Measurements from ENCODE around the gene UBE2H.
"Not testable (repeated sequence)": the region's sequence is repeated elsewhere in the genome, so short reads cannot be mapped to it uniquely, and the experiment has no call there.

Gene UBE2H

DNA sequence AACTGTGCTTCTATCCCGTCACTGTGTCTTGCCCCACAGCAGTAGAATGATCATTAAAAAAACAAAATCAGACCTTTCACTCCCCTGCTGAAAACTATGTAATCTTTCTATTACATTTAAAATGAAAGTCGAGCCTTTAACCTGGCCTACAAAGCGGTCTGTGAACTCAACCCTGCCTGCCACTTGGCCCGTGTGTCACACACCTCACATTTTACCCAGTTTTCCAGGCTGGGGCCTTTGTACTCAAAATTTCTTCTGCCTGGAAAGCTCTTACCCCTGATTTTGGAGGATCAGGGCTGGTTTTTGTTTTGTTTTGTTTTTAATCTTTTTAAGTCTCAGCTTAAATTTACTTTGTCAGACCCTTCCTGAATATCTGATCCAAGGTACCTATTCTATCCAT lies 82.1 kb downstream of the UBE2H start:
- DNase-seq = no peak

DNA sequence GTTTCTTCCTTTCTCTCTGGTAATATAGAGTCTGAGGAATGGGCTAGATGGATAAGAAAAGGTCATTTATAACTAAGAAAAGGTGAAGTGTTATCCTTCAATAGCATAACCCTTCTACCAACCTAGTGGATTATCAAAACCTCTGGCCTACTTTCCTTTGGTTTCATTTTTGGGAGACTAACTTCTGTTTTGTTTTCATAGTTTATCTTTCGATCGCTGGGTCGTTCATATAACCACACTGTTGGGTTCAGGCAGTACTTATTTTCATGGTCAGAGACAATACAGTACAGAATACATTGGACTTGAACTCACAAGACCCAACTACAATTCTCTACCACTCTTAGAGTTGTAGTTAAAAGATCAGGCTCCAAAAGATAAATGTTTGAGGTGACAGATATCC lies 86.5 kb downstream of the UBE2H start:
- no peak for DNase-seq

DNA sequence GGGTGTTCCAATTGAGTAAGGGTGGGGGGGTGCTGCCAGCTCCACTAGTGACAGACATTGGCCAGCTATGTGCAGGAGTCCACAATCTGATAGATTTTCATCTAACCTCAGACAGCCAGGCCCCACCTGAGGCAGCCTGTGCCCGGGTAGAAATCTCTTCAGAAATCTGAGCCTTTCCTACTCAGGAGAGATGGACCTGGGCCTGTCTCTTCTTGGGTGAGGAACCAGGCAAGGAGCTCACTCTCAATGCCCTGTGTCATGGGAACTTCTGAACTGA lies 86.9 kb downstream of the UBE2H start:
- no peak for DNase-seq

DNA sequence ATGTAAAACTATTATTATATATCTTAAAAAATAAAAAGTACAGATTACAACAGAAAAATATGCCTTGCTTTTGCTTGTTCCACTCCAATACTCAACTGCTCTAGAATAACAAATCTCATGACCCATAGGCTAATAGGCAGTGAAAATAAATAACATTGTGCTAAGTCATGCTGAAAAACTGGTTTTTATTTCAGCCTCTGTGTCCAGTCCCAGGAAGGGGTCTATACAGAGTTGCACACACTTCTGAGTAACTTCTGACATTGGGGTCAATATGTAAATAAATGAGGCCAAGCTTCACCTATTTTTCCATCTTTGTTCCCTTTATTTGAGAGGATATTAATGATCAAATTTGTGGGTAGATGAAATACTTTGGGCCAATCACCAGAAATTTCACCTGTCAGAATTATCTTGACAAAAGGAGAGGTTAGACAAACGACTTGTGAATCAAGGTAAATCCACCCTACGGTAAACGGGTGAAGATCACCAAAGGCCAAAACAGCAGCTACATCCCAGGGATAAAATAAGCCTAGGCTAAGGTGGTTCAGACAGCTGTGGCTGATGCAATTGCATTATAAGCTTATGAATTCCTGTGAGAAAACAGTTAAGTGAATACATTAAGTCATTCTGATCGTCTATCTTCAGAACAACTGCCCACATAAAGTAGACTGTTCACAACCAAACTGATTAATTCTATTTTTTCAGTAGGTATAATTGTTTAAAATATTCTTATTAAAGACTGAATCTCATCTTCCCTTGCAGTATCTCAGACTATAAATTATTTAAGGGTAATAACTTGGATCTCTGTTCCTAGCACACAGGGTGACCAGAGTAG lies 87.5 kb downstream of the UBE2H start:
- no peak for DNase-seq

DNA sequence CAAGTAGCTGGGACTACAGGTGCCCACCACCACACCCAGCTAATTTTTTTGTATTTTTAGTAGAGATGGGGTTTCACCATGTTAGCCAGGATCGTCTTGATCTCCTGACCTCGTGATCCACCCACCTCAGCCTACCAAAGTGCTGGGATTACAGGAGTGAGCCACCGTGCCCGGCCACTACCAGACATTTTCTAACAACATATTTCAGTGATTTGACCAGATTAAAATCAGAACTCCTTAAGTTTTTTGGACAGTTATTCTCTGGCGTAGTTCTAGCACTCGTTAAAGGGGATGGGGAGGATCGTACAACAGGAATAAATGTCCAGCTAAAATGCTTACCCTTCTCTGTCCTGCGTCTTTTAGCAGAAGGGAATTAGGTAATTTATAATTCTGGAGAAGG lies 88.1 kb downstream of the UBE2H start:
- not testable (repeated sequence) for DNase-seq

DNA sequence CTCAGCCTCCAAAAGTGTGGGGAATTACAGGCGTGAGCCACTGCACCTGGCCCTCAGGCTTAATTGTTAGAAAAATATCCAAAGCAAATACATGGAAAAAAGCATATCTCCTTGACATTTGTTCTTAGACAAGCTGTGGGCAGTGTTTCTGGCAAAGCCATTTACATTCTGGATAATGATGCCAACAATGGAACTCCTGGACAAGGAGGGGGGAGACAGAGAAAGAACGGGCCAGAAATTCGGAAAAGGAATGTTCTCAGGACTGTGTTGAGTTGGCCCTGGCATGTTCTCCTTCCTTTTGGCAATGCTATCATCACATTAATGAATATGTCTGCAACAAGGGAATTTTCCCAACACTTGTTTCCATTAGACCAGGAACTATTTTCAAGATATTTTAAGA lies 88.7 kb downstream of the UBE2H start:
- no peak for DNase-seq

DNA sequence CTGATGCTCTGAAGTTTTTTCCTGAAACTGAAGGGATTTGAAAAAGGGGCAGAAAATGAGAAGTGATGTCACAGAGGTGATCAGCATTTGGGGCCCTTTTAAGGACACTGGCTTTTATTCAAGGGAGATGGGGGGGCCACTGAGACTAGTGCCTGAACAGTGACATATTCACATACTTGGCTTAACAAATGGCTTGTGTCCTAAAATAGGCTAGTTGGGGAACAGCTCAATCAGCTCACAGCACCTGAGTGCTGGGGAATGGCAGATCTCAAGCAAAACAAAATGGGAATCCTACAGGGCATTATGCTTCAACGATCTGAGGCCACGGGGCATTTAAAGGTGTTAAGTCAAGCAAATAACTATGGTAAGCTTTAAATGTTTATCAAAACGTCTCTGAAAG lies 90.1 kb downstream of the UBE2H start:
- DNase-seq = no peak

DNA sequence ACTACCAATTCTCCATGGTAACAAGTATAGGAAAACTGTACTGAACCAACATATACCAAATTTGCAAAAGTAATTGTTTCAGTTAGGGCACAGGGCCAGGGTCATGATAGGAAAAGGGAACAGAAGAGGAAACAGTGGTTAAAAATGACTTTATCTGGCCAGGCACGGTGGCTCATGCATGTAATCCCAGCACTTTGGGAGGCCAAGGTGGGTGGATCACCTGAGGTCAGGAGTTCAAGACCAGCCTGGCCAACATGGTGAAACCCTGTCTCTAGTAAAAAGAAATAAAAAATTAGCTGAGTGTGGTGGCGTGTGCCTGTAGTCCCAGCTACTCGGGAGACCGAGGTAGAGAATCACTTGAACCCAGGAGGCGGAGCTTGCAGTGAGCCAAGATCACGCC lies 92.0 kb downstream of the UBE2H start:
- DNase-seq = not testable (repeated sequence)

DNA sequence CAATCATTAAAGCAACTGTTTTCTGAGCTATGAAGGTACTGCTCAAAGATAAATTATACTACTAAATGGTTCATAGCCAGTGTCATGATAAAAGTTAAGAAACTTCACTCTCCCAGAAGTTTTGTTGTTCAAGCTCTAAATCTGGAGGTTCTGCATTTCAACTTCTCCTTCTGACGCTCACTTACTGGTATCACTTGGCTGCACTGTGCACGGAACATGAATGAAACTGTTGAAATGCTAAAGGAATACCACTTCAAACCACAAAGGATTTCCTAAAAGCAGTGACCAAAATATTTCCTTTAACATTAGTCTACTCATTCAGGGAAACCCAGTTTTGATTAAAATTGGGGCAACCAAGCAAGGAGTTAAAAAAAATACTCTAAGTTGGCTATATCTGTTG lies 93.6 kb downstream of the UBE2H start:
- no peak for DNase-seq

DNA sequence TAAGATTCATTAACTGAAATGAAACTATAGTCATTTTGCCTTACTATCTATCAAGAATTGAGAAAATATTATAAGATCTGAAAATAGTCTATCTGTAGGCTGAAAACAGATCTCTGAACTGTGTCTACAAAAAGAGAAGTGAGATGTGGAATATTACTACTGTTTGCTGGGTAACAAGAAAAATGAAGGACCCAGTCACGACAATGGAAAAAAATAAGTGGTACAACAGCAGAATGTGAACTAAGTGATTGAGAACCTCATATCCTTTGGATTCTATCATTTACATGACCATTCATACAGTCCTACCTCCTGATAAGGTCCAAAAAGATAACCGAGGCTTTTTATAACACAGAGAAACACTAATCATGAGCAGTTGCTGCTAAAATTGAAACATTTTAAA lies 94.3 kb downstream of the UBE2H start:
- no peak for DNase-seq

DNA sequence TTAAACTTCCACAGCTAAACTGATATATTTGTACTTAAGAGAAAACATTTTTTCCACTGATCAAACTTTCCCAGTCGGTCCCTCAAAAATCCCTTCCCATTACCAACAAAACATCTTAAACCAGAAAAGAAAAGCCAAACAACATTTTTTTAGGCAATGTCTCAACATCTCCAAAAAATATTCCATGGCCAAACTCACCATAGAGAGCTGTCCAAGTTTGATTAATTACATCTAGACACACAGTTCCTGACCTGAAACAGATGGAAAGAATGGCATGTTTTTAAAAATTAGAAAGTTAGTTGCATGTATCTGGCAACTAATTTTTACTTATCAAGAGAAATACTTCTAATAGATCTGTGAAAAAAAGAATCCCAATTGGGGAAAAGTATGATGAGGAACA lies 95.4 kb downstream of the UBE2H start:
- DNase-seq = no peak

DNA sequence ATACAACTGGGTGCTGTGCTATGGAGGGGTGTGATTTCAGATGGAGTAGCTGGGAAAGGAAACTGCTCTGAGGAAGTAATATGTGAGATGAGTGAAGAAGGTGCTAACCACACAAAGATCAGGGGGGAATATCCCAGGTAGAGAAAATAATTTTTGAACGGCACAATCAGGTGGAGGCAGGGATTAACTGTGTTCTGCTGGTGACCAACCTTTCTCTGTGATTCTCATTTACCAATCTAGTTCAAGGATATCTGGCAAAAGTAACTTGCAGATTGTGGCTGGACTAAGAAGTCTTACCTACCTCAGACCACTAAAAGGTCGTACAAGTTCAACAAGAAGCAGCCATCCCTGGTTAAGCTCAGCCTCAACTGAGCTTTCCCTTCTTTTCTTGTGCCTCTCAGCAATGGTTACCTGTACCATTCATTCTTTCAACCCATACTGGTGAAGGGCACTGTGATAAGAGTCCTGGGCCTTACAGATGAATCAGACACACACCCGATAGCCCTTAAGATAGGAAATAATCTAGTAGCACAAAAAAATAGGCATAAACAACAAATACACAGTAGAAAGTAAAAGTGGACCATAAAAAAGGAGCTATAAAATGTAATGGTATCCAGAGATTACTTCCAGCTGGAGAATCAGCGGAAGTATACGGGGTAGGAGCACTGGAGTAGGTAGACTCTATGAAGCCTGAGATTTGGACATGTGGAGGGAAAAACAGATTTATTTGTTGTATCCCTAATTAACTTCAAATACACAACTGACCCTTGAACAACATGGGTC lies 96.6 kb downstream of the UBE2H start:
- no peak for DNase-seq

DNA sequence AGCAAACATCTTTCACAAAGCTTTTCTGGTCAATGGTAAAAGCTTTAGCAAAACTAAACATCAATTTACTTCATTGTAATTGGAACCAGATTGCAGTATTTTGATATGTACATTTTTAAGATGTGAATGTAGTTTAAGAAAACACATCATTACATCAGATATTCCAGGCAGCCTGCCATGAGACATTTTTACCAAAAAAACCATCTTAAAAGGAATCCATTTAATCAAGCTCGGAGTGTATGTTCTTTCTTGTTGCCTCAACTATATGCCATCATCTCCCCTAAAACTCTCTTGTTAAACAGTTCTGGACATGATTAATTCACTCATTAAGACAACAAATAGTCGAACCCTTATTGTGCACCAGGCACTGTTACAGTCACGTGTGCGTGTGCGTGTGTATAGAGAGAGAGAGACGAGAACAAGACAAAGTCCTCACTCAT lies 97.5 kb downstream of the UBE2H start:
- no peak for DNase-seq

DNA sequence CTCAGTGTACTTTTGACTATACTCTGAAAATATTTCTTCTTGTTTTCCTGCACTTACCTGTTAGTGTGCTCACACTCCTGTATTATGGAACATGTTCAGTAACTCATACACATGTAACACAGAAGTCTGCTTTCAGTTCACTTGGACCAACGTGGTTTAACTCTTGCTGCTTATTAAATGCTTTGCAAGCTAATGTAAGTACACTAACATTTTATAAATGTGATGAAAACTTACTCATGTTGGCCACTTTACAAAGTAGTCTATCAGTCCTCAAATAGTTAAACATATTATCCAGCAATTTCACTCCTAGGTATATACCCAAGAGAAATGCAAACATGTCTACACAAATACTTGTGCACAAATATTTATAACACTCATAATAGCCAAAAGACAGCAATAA lies 98.4 kb downstream of the UBE2H start:
- DNase-seq = no peak

DNA sequence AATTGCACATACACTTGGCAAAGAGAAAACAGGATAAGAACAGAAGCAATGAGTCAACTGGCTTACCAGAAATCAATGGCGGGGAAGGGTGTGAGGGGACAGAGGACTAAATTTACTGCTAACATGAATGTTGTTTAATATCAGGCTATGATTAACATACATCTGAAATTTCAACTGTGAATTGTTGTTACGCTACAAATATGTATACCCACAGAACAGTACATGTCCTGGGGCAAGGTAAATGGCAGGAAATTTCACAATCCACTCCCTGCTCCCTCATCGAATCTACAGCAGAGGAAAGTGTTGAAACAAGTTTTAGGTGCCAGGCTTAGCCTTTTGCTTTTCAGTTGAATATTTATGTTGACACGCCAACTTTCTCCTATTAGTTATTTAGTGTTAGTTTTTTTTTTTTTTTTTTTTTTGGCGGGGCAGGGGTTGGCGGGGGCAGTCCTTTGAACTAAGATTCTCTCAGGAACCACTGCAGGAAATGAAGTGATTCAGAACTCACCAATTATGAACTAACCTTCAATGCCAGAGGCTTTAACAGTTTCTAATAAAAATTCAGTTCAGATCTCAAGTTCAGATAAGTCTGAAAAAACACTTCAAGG lies 99.0 kb downstream of the UBE2H start:
- no peak for DNase-seq

DNA sequence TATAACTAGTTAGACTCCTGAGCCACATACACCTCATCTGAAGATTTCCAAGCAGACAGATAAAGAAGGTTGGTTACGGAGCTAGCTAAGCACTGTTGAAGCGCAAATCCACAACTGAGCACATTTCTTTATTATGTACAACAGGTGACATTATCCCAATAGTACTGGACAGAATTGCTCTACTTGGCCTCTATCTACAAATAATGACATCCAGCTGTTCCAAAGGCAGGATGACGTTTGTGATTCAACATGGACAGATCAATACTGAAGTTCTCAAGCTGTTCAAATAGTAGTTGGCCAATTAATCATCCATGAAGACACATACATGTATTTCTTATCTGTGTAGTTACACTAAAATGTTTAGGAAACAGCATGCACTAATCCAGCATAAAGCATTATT lies 101.0 kb downstream of the UBE2H start:
- DNase-seq = no peak

DNA sequence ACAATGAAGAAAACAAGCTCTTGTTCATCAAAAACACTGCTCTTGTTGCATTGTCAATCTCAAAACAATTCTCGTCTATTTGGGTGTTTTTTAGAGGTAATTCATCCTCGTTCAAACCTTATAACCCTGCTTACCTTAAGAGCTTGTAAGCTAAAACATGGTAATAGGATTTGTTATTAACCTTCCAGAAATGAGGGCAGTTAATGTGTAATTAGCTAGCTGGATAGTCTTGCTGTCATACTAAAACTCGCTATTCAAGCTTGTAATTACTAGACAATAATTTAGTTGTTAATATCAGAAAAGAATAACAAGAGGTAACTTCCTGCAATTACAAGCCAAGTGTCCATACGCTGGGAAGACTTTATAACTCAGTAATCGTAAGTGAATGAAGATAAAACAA lies 101.6 kb downstream of the UBE2H start:
- DNase-seq = no peak

DNA sequence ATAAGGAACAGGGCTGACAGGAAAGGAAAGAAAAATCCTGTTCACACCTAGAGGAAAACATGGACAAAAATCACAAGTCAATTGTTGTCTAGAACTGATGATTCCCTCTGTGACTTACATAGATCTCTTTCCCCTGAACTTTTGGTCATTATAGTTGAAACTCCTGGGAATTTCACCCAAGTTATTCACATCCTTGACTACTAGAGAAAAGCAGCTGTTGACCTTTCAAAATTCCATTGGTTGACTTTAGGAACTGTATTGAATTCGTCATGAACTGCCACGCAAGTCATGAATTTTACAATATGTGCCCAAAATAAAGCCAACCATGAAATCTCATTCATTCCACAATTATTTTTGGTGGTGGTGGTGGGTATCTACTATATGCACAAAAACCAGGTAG lies 104.3 kb downstream of the UBE2H start:
- no peak for DNase-seq

DNA sequence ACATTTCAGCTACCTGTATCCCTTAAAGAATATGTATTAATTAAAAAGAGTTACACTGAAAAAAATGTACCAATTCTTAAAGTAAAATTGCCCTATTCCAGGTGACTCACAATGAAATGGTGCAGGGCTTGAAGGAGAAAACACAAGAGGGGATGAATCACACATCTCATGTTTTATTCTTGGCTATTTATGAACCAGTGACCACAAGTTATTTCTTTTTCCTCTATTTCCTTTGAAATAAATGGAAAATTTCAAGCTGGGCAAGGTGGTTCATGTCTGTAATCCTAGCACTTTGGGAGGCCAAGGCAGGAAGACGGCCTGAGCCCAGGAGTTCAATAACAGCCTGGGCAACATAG lies 106.8 kb downstream of the UBE2H start:
- DNase-seq = no peak

DNA sequence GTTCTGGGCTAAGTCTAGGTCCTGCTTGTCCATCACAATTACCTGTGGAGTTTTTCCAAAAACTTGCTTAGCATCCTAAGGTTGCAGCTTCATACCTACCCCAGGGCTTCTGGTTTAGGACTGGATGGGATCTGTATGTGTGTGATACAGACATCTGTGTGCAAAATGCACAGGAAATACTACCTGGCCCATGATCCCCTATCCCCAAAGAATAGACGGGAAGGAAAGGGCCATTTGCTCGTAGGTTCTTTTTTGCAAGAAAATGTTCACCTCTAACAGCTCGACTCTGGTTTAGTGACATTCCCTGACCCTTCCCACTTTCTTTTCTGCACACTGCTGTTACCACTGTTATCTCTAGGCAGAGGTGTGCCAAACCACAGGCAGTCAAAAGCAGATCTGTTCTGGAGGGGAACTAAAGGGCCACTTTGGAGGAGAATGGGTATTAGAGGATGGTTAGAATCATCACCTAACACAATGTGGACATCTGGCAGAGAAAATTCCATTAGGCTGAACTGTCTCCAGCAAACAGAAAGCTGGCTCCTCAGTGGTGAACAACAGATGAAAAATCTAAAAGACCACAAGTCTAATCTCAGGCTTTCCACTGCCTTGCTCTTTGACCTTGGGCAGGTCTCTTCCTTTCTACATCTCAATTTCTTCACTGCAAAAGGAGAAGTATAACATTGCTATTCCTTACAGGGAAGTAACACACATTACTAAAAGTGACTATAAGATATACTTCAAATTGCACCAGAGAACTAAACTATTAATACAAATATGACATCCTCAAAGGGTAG lies 107.4 kb downstream of the UBE2H start:
- no peak for DNase-seq

DNA sequence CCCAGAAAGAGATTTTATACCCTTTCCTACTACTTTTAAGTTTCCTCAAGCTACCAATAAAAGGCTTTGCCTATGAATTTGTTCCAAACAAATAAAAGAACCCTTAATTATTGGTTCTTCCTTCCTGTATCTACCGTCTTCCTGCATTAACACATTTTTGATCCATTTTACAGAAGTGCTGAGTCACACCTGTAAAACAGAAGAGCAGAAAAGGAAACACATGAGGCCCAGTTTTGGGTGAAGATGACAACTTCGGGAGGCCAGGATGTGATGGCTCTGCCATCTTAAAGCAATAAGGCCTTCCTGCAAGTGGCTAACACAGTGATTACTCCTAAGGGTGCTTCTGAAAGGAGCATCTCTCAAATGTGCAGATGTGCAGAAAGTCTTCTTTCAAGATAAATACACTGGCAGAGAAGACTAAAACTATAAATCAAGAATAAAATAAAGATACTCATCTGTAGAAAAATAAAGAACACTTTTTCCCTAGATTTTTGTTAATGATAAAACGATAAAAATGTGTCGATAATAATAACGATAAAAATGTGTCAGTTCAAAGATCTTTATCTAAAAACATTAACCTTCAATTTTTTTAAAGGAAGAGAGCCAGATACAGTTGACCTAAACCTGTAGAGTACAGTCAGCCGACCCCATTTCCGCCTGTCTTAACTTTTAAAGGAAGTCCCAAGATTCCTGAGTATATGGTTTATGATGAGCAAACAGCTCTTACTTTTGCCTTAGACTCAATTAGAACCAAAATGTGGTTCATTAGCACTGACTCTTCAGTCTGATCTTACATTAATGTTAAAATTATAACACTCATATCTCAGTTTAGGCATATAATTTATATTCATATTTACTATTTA lies 108.6 kb downstream of the UBE2H start:
- DNase-seq = no peak

DNA sequence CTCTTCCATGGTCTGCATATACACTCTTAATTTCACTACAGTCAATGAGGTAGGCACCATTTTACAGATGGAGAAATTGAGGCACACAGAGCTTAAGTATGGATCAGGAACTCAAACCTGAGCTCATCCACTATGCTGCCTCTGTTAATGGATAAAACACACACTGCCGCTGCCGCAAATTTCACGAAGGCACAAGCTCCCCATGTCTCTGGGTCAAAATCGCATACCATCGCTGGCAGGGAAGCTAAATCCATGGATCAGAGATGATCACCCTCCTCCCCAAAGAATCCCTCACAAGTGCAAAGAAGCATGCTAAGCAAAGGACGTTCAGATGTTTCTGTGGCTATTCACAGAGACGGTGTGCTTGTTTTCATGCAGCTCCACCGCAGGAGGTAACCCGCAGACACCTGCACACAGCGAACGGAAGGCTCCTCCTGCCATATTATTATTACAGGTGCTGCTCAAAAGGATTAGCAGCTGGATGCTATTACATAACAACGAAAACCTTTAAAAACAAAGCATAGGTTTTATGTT lies 109.3 kb downstream of the UBE2H start:
- no peak for DNase-seq
